GM15510 (cell line): ENCODE results near the gene TMEM131.

ENCODE experiments used
- POLR2A ChIP-seq: IDR thresholded peaks from 3 replicates; pipeline ENCODE4 v1.6.1; 2011; ENCODE audit warnings: borderline replicate concordance; ENCODE audit not compliant: insufficient read length; ENCODE audit errors: extremely low read depth

Gene TMEM131

GRCh38 chr2:97764559-97765263 lies 231.0 kb downstream of the TMEM131 start:
- no peak for TF ChIP-seq POLR2A

DNA sequence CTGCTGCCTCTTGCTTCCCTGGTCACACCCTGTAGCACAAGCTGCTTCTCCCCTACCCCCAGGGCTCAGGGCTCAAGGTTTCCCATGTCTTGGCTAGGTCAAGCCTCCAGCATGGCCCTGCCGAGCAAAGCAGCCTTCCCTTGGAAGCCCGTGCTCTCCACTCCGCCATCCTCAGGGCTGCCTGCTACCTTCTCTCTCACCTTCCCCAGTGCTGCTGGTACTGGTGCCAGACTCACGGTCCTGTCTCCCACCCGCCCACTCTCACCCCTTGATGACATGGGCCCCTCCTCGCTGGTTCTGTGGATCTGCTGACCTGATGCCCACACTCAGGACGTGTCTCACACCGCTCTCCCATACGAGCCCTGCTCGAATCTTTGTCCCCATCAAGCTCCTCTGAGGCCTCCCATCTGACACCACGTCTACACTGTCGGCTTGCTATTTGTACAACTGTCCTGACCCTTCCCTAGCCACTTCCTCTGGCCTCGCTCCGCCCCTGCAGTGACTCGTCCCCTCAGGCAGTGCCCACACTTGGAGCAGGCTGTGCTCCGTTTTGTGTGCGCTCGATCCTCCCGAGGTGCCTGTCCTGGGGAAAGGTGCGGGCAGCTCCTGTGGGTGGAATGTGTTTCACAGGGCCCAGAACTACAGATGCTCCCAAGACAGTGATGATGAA lies 232.4 kb downstream of the TMEM131 start:
- TF ChIP-seq POLR2A, result no peak

GRCh38 chr2:97761192-97761591 lies 234.6 kb downstream of the TMEM131 start:
- TF ChIP-seq POLR2A, result no peak

DNA sequence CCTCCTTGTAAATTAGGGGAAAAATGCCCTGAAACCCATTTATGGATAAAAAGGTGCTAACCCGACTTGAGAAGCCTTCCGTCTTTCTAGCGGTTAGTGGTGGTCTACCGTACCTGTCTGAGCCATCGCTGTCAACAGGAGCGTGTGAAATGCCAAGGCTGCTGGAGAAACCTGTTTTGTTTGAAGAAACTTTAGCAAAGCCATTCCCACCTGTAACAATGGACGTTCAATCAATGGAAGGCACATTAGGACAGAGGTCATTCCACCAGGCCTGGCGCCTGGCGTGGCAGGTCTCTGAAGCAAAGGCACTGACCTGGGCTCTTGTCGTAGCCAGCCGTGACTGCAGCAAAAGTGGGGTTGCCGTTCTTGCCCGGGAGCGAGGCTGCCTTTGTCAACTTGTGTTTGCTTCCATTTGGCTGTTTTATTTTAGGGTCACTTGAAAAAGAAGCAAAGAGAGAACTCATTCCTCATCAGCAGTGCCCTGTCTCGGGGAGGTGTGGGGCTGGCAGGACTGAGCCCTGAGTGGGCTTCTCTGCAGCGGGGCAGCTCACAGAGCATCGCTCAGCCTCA lies 235.2 kb downstream of the TMEM131 start:
- TF ChIP-seq POLR2A, result no peak

DNA sequence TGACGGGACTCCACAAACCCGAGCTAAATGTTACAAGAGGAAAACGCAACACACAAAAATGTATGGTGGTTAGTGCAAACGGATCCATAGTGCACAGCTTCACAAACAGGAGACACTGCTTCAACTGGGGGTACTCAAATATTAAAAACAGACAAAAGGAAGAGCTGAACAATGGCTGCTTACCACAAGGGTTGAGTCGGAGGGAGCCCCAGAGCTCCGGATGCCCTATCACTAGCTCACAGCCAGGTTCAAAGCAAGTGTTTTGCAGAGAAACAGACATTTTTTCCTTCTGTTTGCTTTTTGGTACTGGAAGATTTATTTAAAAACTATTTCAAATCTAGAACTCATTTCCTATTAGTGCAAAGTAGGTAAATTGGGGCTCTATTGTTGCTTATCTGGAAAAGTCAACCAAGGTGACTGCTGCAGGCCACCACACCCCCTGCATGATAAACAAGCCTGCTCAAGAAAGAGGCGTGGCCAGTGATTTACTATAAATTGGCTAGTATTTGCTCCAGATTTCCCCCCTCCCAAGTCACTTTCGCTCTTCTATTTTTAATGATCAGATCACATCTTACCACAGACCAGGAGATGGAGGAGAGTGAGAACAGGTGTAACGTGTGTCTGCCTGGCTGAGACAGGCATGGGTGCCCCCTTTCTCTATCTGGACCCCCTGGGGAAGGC lies 235.9 kb downstream of the TMEM131 start:
- TF ChIP-seq POLR2A, result no peak

- no peak for TF ChIP-seq POLR2A
These were observed 237.5 kb downstream of the TMEM131 start for GRCh38 chr2:97758131-97758705.

- TF ChIP-seq POLR2A, result no peak
These were observed 238.7 kb downstream of the TMEM131 start for GRCh38 chr2:97757062-97757461.

GRCh38 chr2:97755491-97755890 lies 240.3 kb downstream of the TMEM131 start:
- TF ChIP-seq POLR2A, result no peak

- TF ChIP-seq POLR2A, result no peak
These were observed 240.9 kb downstream of the TMEM131 start for GRCh38 chr2:97754690-97755346.

DNA sequence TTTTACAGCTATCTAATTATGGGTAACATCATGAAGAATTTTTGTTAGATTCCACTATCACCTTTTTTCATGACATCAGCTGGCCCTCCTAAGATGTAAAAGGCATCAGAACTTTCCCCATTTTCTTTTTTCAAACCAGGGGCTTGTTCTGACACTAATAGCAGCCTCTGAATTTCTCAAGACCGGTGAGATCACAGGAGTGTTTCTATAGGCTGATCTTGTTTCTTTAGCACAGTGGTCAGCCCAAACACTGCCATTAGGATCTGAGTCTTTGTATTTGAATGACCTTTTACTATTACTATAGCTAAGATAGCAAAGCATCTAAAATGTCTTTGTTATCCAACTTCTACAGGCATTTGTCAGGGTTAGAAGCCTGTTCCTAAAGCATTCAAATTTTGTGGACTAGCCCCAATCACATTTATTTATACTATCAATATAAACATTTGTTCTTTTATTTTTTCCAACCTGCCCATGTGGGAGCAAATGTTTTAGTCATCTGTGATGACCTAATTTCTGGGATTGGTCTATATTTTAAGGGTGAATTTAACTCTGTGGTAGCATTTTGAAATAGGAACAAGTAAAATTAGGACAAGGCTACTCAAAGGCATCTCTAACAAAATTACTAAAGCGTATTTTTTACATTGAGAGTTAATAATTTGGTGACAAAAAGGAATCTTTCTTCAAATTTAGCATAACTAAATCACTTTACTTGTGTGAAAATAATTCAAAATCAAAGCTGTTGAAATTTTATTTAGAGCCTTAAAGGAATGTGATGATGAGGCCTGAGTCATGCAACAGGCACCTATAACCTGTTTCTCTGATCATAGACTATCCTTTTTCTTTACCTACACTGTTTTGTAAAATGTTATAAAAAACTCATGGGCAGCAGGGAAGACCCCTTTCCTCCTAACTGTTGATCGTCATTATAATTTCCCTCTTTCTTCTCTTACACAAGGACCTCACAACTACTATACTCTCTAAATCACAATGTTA lies 243.1 kb downstream of the TMEM131 start:
- no peak for TF ChIP-seq POLR2A

GRCh38 chr2:97751752-97752151 lies 244.0 kb downstream of the TMEM131 start:
- no peak for TF ChIP-seq POLR2A

DNA sequence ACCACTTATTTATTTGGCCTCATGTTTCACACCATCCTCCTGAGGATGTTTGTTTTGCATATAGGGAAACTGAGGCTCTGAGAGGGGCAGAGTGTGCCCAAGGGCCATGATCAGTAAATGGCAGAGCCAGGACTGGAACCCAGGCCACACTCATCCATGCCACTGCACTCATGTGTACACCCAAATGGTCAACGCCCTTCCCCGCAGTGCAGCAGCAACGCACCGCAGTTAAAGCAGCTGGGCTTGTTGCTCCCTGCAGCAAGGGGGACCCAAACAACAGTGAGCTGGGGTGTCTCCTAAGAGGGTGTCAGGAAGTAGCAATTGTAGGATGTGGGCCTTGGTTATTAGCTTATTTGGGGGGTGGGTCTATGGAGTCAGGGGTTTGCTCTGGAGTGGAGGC lies 245.7 kb downstream of the TMEM131 start:
- no peak for TF ChIP-seq POLR2A

DNA sequence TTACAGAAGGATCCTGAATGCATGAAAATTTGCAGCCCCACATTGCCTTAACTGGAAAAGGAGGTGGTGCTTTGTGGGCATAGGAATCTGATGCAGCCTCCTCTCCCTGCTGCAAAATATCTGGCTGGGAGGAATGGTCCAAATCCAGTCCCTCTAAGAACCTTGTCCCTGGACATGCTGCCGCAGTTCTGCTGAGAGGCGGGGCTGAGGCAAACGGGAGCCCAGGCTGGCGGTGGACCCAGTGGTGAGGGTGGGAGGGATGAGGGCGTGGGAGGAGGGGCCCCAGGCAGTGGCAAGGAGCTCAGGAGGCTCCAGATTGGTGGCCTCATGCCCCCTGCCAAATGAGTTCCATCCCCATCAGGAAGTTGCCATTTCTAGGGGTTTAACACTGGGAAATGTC lies 246.2 kb downstream of the TMEM131 start:
- TF ChIP-seq POLR2A, result no peak
